Measurements from ENCODE around the gene HPGD. TPM values are rescaled to one million over a fixed set of nuclear protein-coding genes. Genes with fewer than 3 reads are reported as not detected.
"Not testable (repeated sequence)": the region's sequence is repeated elsewhere in the genome, so short reads cannot be mapped to it uniquely, and the experiment has no call there.

Gene HPGD
- total RNA-seq, 4 donors from 2014 or later: 23.0 to 179 (median 45.4) TPM

DNA sequence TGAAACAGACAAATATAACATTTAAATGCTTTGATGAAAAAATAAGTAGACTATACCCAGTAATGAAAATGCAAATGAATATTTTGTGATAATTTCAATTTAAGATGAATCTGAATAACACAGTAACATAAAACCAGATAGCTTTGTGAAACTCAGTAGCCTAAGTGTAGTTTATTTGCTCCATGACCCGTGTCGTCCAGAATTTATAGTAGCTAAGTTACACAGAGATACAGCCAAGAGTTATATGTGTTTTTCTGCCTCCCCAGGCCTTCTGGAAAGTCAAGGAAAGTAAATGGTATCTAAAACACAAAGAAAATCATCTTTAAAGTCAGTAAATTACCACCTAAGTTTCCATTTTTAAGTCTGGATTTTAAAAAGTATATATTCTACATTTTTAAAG, 26.7 kb downstream of the HPGD start:
- 60 to 65% methylated on average over 2 of the region's 2 CpGs for WGBS, 2 donors
- no peak for DNase-seq
- intact Hi-C loops (cut with DNase I): no loop called here
- no peak for TF ChIP-seq POLR2A (IDR thresholded peaks at IDR 0.05)
- TF ChIP-seq, protein P1, sequence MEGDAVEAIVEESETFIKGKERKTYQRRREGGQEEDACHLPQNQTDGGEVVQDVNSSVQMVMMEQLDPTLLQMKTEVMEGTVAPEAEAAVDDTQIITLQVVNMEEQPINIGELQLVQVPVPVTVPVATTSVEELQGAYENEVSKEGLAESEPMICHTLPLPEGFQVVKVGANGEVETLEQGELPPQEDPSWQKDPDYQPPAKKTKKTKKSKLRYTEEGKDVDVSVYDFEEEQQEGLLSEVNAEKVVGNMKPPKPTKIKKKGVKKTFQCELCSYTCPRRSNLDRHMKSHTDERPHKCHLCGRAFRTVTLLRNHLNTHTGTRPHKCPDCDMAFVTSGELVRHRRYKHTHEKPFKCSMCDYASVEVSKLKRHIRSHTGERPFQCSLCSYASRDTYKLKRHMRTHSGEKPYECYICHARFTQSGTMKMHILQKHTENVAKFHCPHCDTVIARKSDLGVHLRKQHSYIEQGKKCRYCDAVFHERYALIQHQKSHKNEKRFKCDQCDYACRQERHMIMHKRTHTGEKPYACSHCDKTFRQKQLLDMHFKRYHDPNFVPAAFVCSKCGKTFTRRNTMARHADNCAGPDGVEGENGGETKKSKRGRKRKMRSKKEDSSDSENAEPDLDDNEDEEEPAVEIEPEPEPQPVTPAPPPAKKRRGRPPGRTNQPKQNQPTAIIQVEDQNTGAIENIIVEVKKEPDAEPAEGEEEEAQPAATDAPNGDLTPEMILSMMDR (IDR thresholded peaks at IDR 0.05): no peak
- Histone ChIP-seq H3K4me3 (no peak overlapping the region), H3K27ac (no peak overlapping the region), H3K27me3 (no peaks in the 10 kb centered on the region), H3K9me3 (no peaks in the 10 kb centered on the region), H3K36me3 (peaks cover 0 to 43% (median 0%) of the 10 kb centered on the region in 3 donors), H3K4me1 (peaks cover 0 to 25% (median 5%) of the 10 kb centered on the region in 3 donors)

DNA sequence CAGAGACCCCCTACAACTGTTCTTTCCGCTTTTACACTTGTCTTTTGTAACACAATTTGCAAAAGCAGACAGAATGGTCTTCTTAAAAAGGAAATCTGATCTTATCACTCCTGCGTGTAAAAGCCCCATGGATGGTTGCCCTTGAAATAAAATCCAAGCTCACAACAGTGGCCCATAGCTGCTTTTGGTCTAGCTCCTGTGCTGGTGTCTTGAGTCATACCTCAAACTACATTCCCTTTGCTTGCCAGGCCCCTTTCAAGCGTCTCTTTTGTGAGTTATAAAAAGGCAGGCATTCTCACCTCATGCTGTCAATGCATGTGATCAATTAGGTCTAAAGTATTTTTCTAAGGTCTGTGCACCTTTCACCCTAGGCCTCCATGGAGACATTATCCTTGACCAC, 27.6 kb downstream of the HPGD start:
- DNase-seq: no peak
- no peak overlapping the region for H3K27ac ChIP-seq
- H3K4me1 ChIP-seq: peaks cover 0 to 19% (median 5%) of the 10 kb centered on the region in 3 donors
- peaks cover 0 to 43% (median 0%) of the 10 kb centered on the region in 3 donors for H3K36me3 ChIP-seq
- 61 to 78% methylated on average over 3 of the region's 3 CpGs for WGBS, 2 donors
- intact Hi-C loops (cut with DNase I): no loop called here
- no peaks in the 10 kb centered on the region for H3K27me3 ChIP-seq
- H3K9me3 ChIP-seq: no peaks in the 10 kb centered on the region
- no peak overlapping the region for H3K4me3 ChIP-seq
- TF ChIP-seq, protein P1 (IDR thresholded peaks at IDR 0.05): no peak
- no peak for TF ChIP-seq POLR2A (IDR thresholded peaks at IDR 0.05)

DNA sequence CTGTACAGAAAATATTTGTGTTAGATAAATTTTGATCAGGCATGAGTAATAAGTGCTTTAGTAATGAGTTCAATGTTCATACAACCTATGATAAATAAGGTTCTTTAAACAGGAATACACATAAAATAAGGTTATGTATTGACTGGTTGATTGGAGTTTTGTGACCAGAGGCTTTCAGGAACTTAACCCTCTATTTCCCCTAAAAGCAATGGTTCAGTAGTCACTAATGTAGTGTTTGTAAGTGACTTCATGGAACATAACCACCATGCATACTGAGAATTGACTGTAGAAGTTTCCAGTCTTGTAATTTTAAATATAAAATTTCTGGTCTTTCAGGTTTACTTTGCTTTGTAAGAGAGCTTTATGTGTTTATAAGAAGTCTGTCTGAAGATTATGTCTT, 28.1 kb downstream of the HPGD start:
- TF ChIP-seq, protein P1 (IDR thresholded peaks at IDR 0.05): no peak
- TF ChIP-seq POLR2A (IDR thresholded peaks at IDR 0.05): no peak
- Histone ChIP-seq H3K36me3 (peaks cover 0 to 41% (median 0%) of the 10 kb centered on the region in 3 donors), H3K9me3 (no peaks in the 10 kb centered on the region), H3K4me1 (peaks cover 0 to 19% (median 5%) of the 10 kb centered on the region in 3 donors), H3K27ac (no peak overlapping the region), H3K27me3 (no peaks in the 10 kb centered on the region), H3K4me3 (no peak overlapping the region)
- DNase-seq: no peak
- intact Hi-C loops (cut with DNase I): no loop called here

DNA sequence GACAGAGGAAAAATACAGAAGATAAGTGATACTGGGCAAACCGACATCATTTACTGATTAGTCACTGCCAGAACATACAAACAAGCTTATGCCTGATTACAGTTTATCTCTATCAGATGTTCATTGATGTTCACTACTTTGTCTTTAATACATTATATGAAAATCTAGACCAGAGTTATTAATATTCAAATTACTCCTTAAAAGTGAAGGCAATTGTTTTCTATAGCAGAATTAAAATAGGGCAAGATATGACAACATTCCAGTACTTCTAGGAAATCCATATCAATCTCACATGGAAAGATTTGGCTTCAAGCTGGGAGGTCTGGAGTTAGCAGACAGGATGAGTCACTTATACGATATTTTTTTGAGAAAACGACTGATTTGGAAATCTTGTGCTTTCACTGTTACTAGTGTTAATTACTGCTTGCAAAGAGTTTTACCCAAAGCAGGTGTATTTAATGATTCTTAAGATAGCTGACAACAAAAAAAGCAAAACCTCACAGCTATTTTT, 31.8 kb downstream of the HPGD start:
- 16 to 21% methylated on average over 3 of the region's 3 CpGs for WGBS, 2 donors
- Histone ChIP-seq H3K36me3 (peaks cover 0 to 36% (median 0%) of the 10 kb centered on the region in 3 donors), H3K4me1 (no peaks in the 10 kb centered on the region), H3K4me3 (no peak overlapping the region), H3K9me3 (no peaks in the 10 kb centered on the region), H3K27ac (no peak overlapping the region), H3K27me3 (no peaks in the 10 kb centered on the region)
- TF ChIP-seq POLR2A (IDR thresholded peaks at IDR 0.05): no peak
- TF ChIP-seq, protein P1 (IDR thresholded peaks at IDR 0.05): no peak
- no peak for DNase-seq
- intact Hi-C loops (cut with DNase I): no loop called here

DNA sequence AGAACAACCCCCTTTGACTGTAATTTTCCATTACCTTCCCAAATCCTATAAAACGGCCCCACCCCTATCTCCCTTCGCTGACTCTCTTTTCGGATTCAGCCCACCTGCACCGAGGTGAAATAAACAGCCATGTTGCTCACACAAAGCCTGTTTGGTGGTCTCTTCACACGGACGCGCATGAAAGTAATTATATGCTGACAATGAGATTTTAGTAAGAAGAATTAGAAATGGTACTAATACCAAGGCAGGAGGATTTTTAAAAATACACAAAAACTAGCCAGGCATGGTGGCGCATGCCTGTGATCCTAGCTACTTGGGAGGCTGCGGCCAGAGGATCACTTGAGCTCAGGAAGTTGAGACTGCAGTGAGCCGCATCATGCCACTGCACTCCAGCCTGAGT, 33.9 kb downstream of the HPGD start:
- WGBS, 2 donors: 90 to 100% methylated on average over 5 to 10 of the region's 10 CpGs
- H3K27ac ChIP-seq; DNase-seq; intact Hi-C loops (cut with DNase I); H3K9me3 ChIP-seq; H3K4me1 ChIP-seq; H3K4me3 ChIP-seq; H3K27me3 ChIP-seq: not testable (repeated sequence)
- H3K36me3 ChIP-seq: peaks cover 0 to 16% (median 0%) of the 10 kb centered on the region in 3 donors

DNA sequence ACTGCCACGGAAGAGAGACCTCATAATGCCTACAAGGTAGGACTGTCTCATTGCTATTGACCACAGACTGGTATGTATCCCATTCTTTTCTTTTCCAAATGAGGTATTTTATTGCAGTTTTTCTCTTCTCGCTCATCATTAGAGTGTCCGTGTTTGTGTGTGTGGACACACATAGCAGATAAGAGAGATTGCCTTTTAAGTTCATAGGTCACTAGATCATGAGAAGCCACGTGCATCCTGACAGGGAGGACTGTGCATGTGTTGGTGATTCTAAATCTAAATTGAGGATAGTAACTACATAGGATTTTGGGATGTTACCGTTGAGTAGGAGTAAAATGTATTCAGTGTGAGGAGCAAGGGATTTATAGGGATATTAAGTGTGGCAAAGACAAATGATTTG, 37.3 kb downstream of the HPGD start:
- Histone ChIP-seq H3K4me1 (no peaks in the 10 kb centered on the region), H3K27me3 (no peaks in the 10 kb centered on the region), H3K27ac (no peak overlapping the region), H3K36me3 (no peaks in the 10 kb centered on the region), H3K9me3 (no peaks in the 10 kb centered on the region), H3K4me3 (no peak overlapping the region)
- no peak for DNase-seq
- WGBS, 2 donors: 79 to 80% methylated on average over 5 of the region's 5 CpGs
- intact Hi-C loops (cut with DNase I): no loop called here
- TF ChIP-seq POLR2A (IDR thresholded peaks at IDR 0.05): no peak
- TF ChIP-seq, protein P1 (IDR thresholded peaks at IDR 0.05): no peak

All from esophagus squamous epithelium (tissue), 5 donors.